H9 (cell line): ENCODE results near the gene TMEM163. TPM values are rescaled to one million over a fixed set of nuclear protein-coding genes. Genes with fewer than 3 reads are reported as not detected.

Source experiments
- DNase-seq: peaks from one replicate; pipeline ENCODE4 v3.0.0-alpha.2; 2017
- H2AFZ ChIP-seq: one replicate; pipeline ENCODE4 v1.6.1; 2013; ENCODE audit warnings: mild to moderate bottlenecking, low read length, control low read depth, moderate library complexity
- H2AK5ac ChIP-seq: 2 replicates; pipeline ENCODE4 v1.6.1; 2013; ENCODE audit warnings: low read length, control low read depth, mixed read lengths; ENCODE audit not compliant: insufficient read length
- H2BK120ac ChIP-seq: one replicate; pipeline ENCODE4 v1.6.1; 2013; ENCODE audit warnings: low read depth, mild to moderate bottlenecking, low read length, control low read depth, inconsistent platforms; ENCODE audit not compliant: poor library complexity, severe bottlenecking
- H2BK12ac ChIP-seq: 2 replicates; pipeline ENCODE4 v1.6.1; 2013; ENCODE audit warnings: low read length, control low read depth, mixed read lengths, low read depth; ENCODE audit not compliant: insufficient read length
- H2BK15ac ChIP-seq: 2 replicates; pipeline ENCODE4 v1.6.1; 2013; ENCODE audit warnings: low read depth, low read length, control low read depth
- H2BK20ac ChIP-seq: one replicate; pipeline ENCODE4 v1.6.1; 2013; ENCODE audit warnings: low read depth, mild to moderate bottlenecking, low read length, control low read depth, inconsistent platforms; ENCODE audit not compliant: poor library complexity, severe bottlenecking
- H2BK5ac ChIP-seq: 2 replicates; pipeline ENCODE4 v1.6.1; 2013; ENCODE audit warnings: low read length, control low read depth, mixed read lengths; ENCODE audit not compliant: insufficient read length
- H3K14ac ChIP-seq: 2 replicates; pipeline ENCODE4 v1.6.1; 2013; ENCODE audit warnings: low read length, control low read depth; ENCODE audit not compliant: insufficient read depth
- H3K18ac ChIP-seq: 2 replicates; pipeline ENCODE4 v1.6.1; 2013; ENCODE audit warnings: low read depth, mild to moderate bottlenecking, mixed read lengths, low read length, control low read depth; ENCODE audit not compliant: insufficient read length
- H3K23ac ChIP-seq: 2 replicates; pipeline ENCODE4 v1.6.1; 2013; ENCODE audit warnings: low read length, control low read depth, mixed read lengths, low read depth; ENCODE audit not compliant: insufficient read length
- H3K23me2 ChIP-seq: 2 replicates; pipeline ENCODE4 v1.6.1; 2013; ENCODE audit warnings: low read depth, mild to moderate bottlenecking, mixed read lengths, low read length, control low read depth; ENCODE audit not compliant: insufficient read length, poor library complexity, severe bottlenecking
- H3K27ac ChIP-seq: 2 replicates; pipeline ENCODE4 v1.5.1; 2013; ENCODE audit warnings: low read length, control low read depth, mixed read lengths, low read depth; ENCODE audit not compliant: insufficient read length
- H3K27me3 ChIP-seq: 2 replicates; pipeline ENCODE4 v1.6.1; 2013; ENCODE audit warnings: low read length, control low read depth, inconsistent platforms; ENCODE audit not compliant: insufficient read depth
- H3K4ac ChIP-seq: 2 replicates; pipeline ENCODE4 v1.6.1; 2013; ENCODE audit warnings: low read depth, mild to moderate bottlenecking, control low read depth, inconsistent platforms, low read length, moderate library complexity
- H3K4me1 ChIP-seq: 2 replicates; pipeline ENCODE4 v1.6.1; 2013; ENCODE audit warnings: low read length, control low read depth, inconsistent platforms; ENCODE audit not compliant: insufficient read depth
- H3K4me2 ChIP-seq: 2 replicates; pipeline ENCODE4 v1.6.1; 2013; ENCODE audit warnings: low read length, control low read depth, mixed read lengths; ENCODE audit not compliant: insufficient read length, insufficient read depth
- H3K56ac ChIP-seq: 2 replicates; pipeline ENCODE4 v1.6.1; 2013; ENCODE audit warnings: low read depth, mild to moderate bottlenecking, mixed read lengths, low read length, control low read depth; ENCODE audit not compliant: insufficient read length
- H3K79me1 ChIP-seq: 2 replicates; pipeline ENCODE4 v1.6.1; 2013; ENCODE audit warnings: low read depth, mild to moderate bottlenecking, moderate library complexity, low read length, control low read depth, inconsistent platforms; ENCODE audit not compliant: insufficient read depth, poor library complexity, severe bottlenecking
- H3K79me2 ChIP-seq: 2 replicates; pipeline ENCODE4 v1.6.1; 2013; ENCODE audit warnings: low read length, control low read depth, inconsistent platforms; ENCODE audit not compliant: insufficient read depth
- H3K9ac ChIP-seq: 2 replicates; pipeline ENCODE4 v1.6.1; 2013; ENCODE audit warnings: low read length, control low read depth, mixed read lengths; ENCODE audit not compliant: insufficient read length; ENCODE audit errors: extremely low read depth
- H3K9me3 ChIP-seq: one replicate; pipeline ENCODE4 v1.6.1; 2013; ENCODE audit warnings: low read depth, low read length, inconsistent platforms; ENCODE audit not compliant: control insufficient read depth
- H3T11ph ChIP-seq: one replicate; pipeline ENCODE4 v1.6.1; 2013; ENCODE audit warnings: mild to moderate bottlenecking, low read length, control low read depth, inconsistent platforms
- H4K20me1 ChIP-seq: one replicate; pipeline ENCODE4 v1.6.1; 2013; ENCODE audit not compliant: control insufficient read depth, insufficient read length, insufficient read depth
- H4K5ac ChIP-seq: 2 replicates; pipeline ENCODE4 v1.6.1; 2013; ENCODE audit warnings: low read depth, mild to moderate bottlenecking, mixed read lengths, low read length, control low read depth; ENCODE audit not compliant: insufficient read length
- H4K8ac ChIP-seq: replicated peaks from 2 replicates; pipeline ENCODE4 v1.6.1; 2013; ENCODE audit warnings: low read length, control low read depth, mixed read lengths, low read depth; ENCODE audit not compliant: insufficient read length
- H4K91ac ChIP-seq: 2 replicates; pipeline ENCODE4 v1.6.1; 2013; ENCODE audit warnings: low read depth, mild to moderate bottlenecking, moderate library complexity, mixed read lengths, low read length, control low read depth; ENCODE audit not compliant: insufficient read length
- H3K27ac Mint-ChIP-seq, 3 experiments: 2 replicates in 2 of 3; 3 replicates in 1 of 3; pipeline ENCODE4 v1.8.0; 2020 to 2021; ENCODE audit warnings: mixed read lengths in 3 of 3, mild to moderate bottlenecking in 1 of 3, moderate library complexity in 1 of 3
- H3K27me3 Mint-ChIP-seq: 2 replicates; pipeline ENCODE4 v1.8.0; 2021; ENCODE audit warnings: low read depth, mild to moderate bottlenecking, moderate library complexity, mixed read lengths
- H3K36me3 Mint-ChIP-seq, 3 experiments: 2 replicates in 2 of 3; 3 replicates in 1 of 3; pipeline ENCODE4 v1.8.0; 2020 to 2021; ENCODE audit warnings: low read depth in 3 of 3, mixed read lengths in 3 of 3; ENCODE audit not compliant: insufficient read depth in 1 of 3
- H3K4me1 Mint-ChIP-seq, 2 experiments: 2 replicates each; pipeline ENCODE4 v1.8.0; 2020; ENCODE audit warnings: mixed read lengths in 2 of 2
- H3K4me3 Mint-ChIP-seq, 2 experiments: 2 replicates in 1 of 2; 3 replicates in 1 of 2; pipeline ENCODE4 v1.8.0; 2020 to 2021; ENCODE audit warnings: mild to moderate bottlenecking in 2 of 2, mixed read lengths in 2 of 2, moderate library complexity in 1 of 2
- H3K9me3 Mint-ChIP-seq, 2 experiments: 2 replicates in 1 of 2; 3 replicates in 1 of 2; pipeline ENCODE4 v1.8.0; 2020; ENCODE audit warnings: mild to moderate bottlenecking in 2 of 2, mixed read lengths in 2 of 2, moderate library complexity in 1 of 2
- WGBS: extraction: QIAGEN DNeasy Blood & Tissue Kit; methylation state at CpG from one replicate; pipeline ENCODE4 v1.1.7; 2013; ENCODE audit warnings: missing lambda C conversion rate, low lambda C conversion rate, mixed read lengths; ENCODE audit not compliant: insufficient read length; ENCODE audit errors: extremely low coverage; 5-methylcytosine and 5-hydroxymethylcytosine counted together
- total RNA-seq: library from RNA; stranded (reverse); gene quantifications from 2 replicates; pipeline ENCODE4 v1.2.1, GENCODE V29; 2021
- TF ChIP-seq, protein P1 (sequence below): fragments of 200-600 bp; sonication (generic); conservative IDR thresholded peaks from 3 replicates; pipeline ENCODE4 v1.8.0; 2021; ENCODE audit warnings: antibody characterized with exemption, mild to moderate bottlenecking

Gene TMEM163
- total RNA-seq, 1 experiment from 2014 or later = 0.39 TPM

DNA sequence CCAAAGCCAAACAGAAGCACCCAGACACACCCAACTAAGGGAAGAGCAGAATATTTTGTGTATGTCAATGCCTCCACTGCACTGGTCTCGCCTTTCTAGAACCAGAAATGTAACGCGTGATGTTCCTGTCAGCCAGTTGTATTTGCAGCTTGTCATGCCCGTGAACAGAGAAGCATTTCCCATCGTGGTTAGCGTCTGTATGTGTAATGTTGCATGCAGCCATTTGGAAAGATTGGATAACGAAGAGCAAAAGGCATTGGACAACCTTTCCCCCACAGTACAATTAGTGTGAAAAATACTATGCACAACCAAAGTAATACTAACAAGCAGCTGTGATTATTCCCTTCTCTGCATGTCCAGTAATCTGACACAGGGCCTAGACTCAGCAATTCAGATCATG lies 140.5 kb downstream of the TMEM163 start:
- WGBS = no CpG with 5 or more reads among the region's 7 CpGs
- Mint-ChIP-seq H3K36me3 (no peaks in the 10 kb centered on the region; a peak in 1 of 7 replicates), H3K27ac (no peak overlapping the region)

More for the DNA sequence above, 140.5 kb downstream of the TMEM163 start:
- Mint-ChIP-seq H3K4me3 (no peak overlapping the region), H3K27me3 (peaks cover 3% of the 10 kb centered on the region; the same call in 1 of the 2 replicates), H3K9me3 (no peaks in the 10 kb centered on the region), H3K4me1 (peaks cover 16 to 19% of the 10 kb centered on the region in 2 experiments)
- Histone ChIP-seq H3K4me1 (no peaks in the 10 kb centered on the region), H3T11ph (no peak overlapping the region), H3K14ac (no peak overlapping the region), H2BK120ac (no peak overlapping the region), H2BK20ac (no peak overlapping the region), H3K79me1 (no peaks in the 10 kb centered on the region), H3K79me2 (no peaks in the 10 kb centered on the region), H3K56ac (no peak overlapping the region), H3K23me2 (no peaks in the 10 kb centered on the region), H2AK5ac (no peak overlapping the region), H4K5ac (no peak overlapping the region), H4K8ac (no peak overlapping the region), H2BK5ac (no peak overlapping the region), H3K27ac (no peak overlapping the region), H3K4ac (no peak overlapping the region), H2BK15ac (no peak overlapping the region), H2AFZ (no peak overlapping the region), H4K91ac (no peak overlapping the region), H3K9me3 (no peaks in the 10 kb centered on the region), H3K27me3 (no peaks in the 10 kb centered on the region), H3K4me2 (no peak overlapping the region), H4K20me1 (no peaks in the 10 kb centered on the region), H2BK12ac (no peak overlapping the region), H3K9ac (no peak overlapping the region), H3K23ac (no peak overlapping the region), H3K18ac (no peak overlapping the region)
- DNase-seq = no peak
- TF ChIP-seq, protein P1, sequence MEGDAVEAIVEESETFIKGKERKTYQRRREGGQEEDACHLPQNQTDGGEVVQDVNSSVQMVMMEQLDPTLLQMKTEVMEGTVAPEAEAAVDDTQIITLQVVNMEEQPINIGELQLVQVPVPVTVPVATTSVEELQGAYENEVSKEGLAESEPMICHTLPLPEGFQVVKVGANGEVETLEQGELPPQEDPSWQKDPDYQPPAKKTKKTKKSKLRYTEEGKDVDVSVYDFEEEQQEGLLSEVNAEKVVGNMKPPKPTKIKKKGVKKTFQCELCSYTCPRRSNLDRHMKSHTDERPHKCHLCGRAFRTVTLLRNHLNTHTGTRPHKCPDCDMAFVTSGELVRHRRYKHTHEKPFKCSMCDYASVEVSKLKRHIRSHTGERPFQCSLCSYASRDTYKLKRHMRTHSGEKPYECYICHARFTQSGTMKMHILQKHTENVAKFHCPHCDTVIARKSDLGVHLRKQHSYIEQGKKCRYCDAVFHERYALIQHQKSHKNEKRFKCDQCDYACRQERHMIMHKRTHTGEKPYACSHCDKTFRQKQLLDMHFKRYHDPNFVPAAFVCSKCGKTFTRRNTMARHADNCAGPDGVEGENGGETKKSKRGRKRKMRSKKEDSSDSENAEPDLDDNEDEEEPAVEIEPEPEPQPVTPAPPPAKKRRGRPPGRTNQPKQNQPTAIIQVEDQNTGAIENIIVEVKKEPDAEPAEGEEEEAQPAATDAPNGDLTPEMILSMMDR = no peak
